BLaER1 (cell line): ENCODE results near the gene CNOT3.

Experiments used
- H3K27ac ChIP-seq: shearing (Covaris generic); formaldehyde crosslinking; 2 replicates; pipeline ENCODE4 v1.8.1; 2022
- H3K27me3 ChIP-seq: shearing (Covaris generic); formaldehyde crosslinking; 2 replicates; pipeline ENCODE4 v1.8.1; 2022
- H3K36me3 ChIP-seq: shearing (Covaris generic); formaldehyde crosslinking; 2 replicates; pipeline ENCODE4 v1.8.1; 2022
- H3K4me1 ChIP-seq: shearing (Covaris generic); formaldehyde crosslinking; 2 replicates; pipeline ENCODE4 v1.8.1; 2022
- H3K4me2 ChIP-seq: shearing (Covaris generic); formaldehyde crosslinking; 2 replicates; pipeline ENCODE4 v1.8.1; 2022
- H3K4me3 ChIP-seq: shearing (Covaris generic); formaldehyde crosslinking; 2 replicates; pipeline ENCODE4 v1.8.1; 2022
- H3K9ac ChIP-seq: shearing (Covaris generic); formaldehyde crosslinking; 2 replicates; pipeline ENCODE4 v1.8.1; 2022
- H3K9me3 ChIP-seq: shearing (Covaris generic); formaldehyde crosslinking; 2 replicates; pipeline ENCODE4 v1.8.1; 2022
- H4K20me1 ChIP-seq: shearing (Covaris generic); formaldehyde crosslinking; 2 replicates; pipeline ENCODE4 v1.8.1; 2022
- Cebpa-rat ChIP-seq: shearing (Covaris generic); IDR thresholded peaks from 2 replicates; pipeline ENCODE4 v1.8.1; 2022

The CNOT3 gene

DNA sequence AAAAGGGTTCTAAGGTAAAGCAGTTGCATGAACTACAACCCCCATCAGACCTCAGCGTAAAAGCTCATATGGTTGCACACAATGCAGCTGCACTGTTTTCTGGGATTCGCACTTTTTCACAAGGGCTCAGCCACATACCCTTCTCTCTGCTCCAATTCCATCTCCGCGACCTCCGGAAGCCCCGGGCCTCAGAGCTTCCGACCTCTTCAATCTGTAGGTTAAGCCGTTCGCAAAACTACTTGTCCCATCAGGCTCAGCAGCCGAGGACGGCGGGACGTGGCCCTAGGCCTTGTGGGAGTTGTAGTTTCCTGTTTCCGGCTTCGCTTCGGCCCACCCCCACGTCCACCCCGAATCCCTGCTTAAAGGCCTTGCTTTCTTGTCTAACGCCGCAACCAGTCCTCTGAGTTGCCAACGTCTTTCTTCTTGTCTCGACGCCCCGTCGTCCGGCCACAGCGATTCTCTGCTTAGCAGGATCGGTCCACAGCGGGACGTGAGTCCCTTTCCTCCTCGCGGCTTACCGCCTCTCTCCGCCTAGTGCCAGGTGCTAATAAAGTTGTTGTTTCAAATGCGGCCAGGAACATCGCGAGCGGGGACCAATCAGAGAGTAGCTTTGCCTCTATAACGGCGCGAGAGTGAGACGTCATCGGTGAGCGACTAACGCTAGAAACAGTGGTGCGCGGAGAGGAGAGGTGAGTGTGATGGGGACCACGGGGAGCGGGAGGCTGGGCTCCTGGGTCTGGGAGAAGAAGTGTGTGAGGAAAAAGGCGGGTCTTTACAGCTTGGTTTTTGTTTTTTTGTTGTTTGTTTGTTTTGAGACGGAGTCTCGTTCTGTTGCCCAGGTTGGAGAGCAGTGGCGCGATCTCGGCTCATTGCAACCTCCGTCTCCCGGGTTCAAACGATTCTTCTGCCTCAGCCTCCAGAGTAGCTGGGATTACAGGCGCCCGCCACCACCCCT, 22.2 kb upstream of the CNOT3 start, which contains the start of the genes PRPF31 and TFPT:
Gene PRPF31, plus strand, starts transcription at position 646 of the 955 bp plus-strand sequence. CDS start 2,525 bp downstream, outside the sequence.
Gene TFPT, minus strand, starts transcription at position 549 of the 955 bp plus-strand sequence. Its CDS starts 388 bp downstream, at position 161.
- no peak for TF ChIP-seq Cebpa-rat
- peak within 1 kb of the TSS; percentile 94 for H3K4me3 ChIP-seq
- peaks cover 24% of the 10 kb centered on the region for H3K4me1 ChIP-seq
- peak within 1 kb of the TSS; percentile 90 for H3K9ac ChIP-seq
- no peaks in the 10 kb centered on the region for H3K9me3 ChIP-seq
- H4K20me1 ChIP-seq, result peaks cover 30% of the 10 kb centered on the region
- H3K27me3 ChIP-seq, result no peaks in the 10 kb centered on the region
- peaks cover 61% of the 10 kb centered on the region for H3K36me3 ChIP-seq
- H3K27ac ChIP-seq, result peak within 1 kb of the TSS; percentile 91
- H3K4me2 ChIP-seq, result peak within 1 kb of the TSS; percentile 94

DNA sequence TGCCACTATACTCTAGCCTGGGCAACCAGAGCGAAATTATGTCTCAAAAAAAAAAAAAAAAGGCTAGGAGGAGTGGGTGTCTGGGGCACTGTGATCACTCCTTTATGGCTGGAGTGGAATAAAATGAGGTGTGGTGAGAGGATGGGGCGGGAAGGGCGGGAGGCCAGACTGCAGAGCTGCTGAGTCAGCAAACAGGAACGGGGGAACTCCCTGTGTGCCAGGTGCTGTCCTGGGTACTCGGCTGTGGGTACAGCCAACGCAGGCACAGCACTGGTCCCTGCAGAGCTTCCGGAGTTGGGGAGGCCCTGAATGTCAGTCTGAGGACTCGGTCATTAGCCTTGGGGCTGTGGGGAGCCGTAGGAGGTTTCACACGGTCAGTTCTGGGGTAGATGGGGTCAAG, 16.3 kb upstream of the CNOT3 start:
- no peak overlapping the region for H3K27ac ChIP-seq
- no peak overlapping the region for H3K4me3 ChIP-seq
- H3K36me3 ChIP-seq, result peaks cover 86% of the 10 kb centered on the region
- H3K4me1 ChIP-seq, result peaks cover 11% of the 10 kb centered on the region
- H3K4me2 ChIP-seq, result no peak overlapping the region
- TF ChIP-seq Cebpa-rat, result no peak
- 0 out of 2 replicates have a peak, but pooled peaks cover 14% of the 10 kb centered on the region for H4K20me1 ChIP-seq
- no peaks in the 10 kb centered on the region for H3K9me3 ChIP-seq
- no peaks in the 10 kb centered on the region for H3K27me3 ChIP-seq
- H3K9ac ChIP-seq, result no peak overlapping the region

DNA sequence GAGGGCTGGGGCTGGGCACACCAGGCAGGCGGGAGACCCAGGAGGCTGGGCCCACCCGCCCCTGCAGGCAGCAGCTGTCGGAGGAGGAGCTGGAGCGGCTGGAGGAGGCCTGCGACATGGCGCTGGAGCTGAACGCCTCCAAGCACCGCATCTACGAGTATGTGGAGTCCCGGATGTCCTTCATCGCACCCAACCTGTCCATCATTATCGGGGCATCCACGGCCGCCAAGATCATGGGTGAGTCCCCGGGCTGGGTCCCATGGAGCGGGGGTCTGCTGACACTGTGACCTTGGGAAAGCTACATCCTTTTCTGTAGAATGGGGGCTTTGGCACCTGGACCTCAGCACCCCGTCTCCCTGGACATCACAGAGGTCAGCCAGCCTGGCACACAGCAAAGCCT, 13.9 kb upstream of the CNOT3 start:
- no peak overlapping the region for H3K4me3 ChIP-seq
- no peak overlapping the region for H3K27ac ChIP-seq
- H3K36me3 ChIP-seq, result peaks cover 100% of the 10 kb centered on the region
- H3K9me3 ChIP-seq, result no peaks in the 10 kb centered on the region
- no peak overlapping the region for H3K4me2 ChIP-seq
- no peak for TF ChIP-seq Cebpa-rat
- H3K27me3 ChIP-seq, result no peaks in the 10 kb centered on the region
- H3K4me1 ChIP-seq, result no peaks in the 10 kb centered on the region
- no peaks in the 10 kb centered on the region for H4K20me1 ChIP-seq
- H3K9ac ChIP-seq, result no peak overlapping the region

DNA sequence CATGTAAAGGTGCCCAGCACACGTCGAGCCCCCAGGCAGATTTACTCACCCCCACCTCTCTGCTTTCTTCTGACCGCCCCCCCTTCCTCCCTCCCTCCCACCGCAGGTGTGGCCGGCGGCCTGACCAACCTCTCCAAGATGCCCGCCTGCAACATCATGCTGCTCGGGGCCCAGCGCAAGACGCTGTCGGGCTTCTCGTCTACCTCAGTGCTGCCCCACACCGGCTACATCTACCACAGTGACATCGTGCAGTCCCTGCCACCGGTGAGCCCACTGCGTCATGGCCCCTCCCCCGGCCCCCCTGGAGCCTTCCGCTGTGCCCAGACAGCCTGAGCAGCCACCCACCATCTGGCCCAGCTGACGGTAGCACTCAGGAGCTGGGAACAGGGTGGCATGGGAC, 13.2 kb upstream of the CNOT3 start:
- H3K27ac ChIP-seq, result no peak overlapping the region
- no peak overlapping the region for H3K4me3 ChIP-seq
- no peaks in the 10 kb centered on the region for H4K20me1 ChIP-seq
- TF ChIP-seq Cebpa-rat, result no peak
- no peak overlapping the region for H3K4me2 ChIP-seq
- no peaks in the 10 kb centered on the region for H3K9me3 ChIP-seq
- H3K9ac ChIP-seq, result no peak overlapping the region
- H3K4me1 ChIP-seq, result no peaks in the 10 kb centered on the region
- no peaks in the 10 kb centered on the region for H3K27me3 ChIP-seq
- peaks cover 100% of the 10 kb centered on the region for H3K36me3 ChIP-seq

DNA sequence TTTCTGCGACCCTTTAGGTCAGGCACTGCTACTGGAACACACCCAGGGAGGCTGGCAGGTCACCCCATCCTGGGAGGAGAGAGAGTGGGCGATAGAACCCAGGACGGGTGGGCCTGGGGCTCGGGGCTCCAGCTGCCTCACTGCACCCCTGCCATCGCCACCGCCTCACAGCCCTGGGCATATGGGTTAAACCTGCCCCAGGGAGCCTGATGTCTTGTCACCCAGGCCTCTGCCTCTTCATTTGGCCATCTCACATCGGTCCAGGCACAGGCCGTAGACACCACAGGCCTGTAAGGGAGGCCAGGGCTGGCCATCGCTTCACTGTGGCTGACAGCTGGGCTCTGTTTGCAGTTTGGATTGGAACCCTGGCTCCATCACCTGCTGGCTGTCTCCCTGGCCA, 11.8 kb upstream of the CNOT3 start:
- Histone ChIP-seq H3K9ac (no peak overlapping the region), H3K36me3 (peaks cover 99% of the 10 kb centered on the region), H3K4me3 (no peak overlapping the region), H4K20me1 (no peaks in the 10 kb centered on the region), H3K4me2 (no peak overlapping the region), H3K9me3 (no peaks in the 10 kb centered on the region), H3K27me3 (no peaks in the 10 kb centered on the region), H3K27ac (no peak overlapping the region), H3K4me1 (no peaks in the 10 kb centered on the region)
- no peak for TF ChIP-seq Cebpa-rat

DNA sequence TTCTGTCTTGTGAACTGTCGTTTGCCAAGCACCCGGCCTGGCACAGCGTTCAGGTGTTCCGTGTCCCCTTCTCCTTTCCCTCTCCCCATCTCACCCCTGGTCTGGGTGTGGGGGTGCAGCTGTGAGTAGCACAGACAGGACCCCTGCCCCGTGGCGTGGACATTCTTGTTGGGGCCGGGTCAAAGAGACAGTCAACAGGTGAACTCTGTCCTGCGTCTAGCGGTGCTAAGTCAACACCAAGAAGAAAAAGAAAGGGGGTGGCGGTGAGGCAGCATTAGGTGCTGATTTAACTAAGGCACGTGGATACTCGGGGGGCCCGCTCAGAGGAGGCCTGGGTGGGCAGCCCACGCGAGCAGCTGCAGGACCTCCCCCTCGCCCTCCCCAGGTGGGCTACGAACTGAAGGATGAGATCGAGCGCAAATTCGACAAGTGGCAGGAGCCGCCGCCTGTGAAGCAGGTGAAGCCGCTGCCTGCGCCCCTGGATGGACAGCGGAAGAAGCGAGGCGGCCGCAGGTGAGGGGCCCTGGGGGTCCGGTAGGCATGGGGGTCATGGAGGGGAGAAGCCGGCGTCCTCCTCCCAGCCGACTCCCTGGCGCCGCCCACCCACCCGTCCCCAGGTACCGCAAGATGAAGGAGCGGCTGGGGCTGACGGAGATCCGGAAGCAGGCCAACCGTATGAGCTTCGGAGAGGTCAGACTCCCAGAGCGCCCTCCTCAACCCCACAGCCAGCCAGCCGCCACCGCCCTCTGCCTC, 9.7 kb upstream of the CNOT3 start:
- no peak overlapping the region for H3K27ac ChIP-seq
- peaks cover 99% of the 10 kb centered on the region for H3K36me3 ChIP-seq

DNA sequence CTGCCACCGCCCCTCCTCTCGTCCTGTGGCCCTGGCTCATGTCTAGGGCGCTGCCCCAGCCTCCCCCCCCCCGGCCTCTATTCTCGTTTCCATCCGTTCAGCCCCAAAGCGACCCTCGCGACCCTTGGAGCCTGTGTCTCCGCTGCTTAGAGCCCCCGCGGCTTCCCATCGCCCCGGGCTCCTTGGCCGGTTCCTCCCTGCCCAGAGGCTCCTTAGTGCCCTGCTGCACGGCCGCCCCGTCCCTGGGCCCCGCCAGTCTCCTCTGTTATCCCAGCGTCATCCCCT, 9.2 kb upstream of the CNOT3 start:
- Histone ChIP-seq H3K36me3 (peaks cover 99% of the 10 kb centered on the region), H3K9me3 (no peaks in the 10 kb centered on the region), H3K27me3 (no peaks in the 10 kb centered on the region), H3K27ac (no peak overlapping the region), H3K4me3 (no peak overlapping the region), H3K4me1 (0 out of 2 replicates have a peak, but pooled peaks cover 3% of the 10 kb centered on the region), H4K20me1 (0 out of 2 replicates have a peak, but pooled peaks cover 7% of the 10 kb centered on the region), H3K4me2 (no peak overlapping the region), H3K9ac (no peak overlapping the region)
- TF ChIP-seq Cebpa-rat, result no peak

More for the DNA sequence above, 9.7 kb upstream of the CNOT3 start:
- H3K27me3 ChIP-seq, result no peaks in the 10 kb centered on the region
- no peaks in the 10 kb centered on the region for H3K9me3 ChIP-seq
- no peak overlapping the region for H3K4me2 ChIP-seq
- no peak overlapping the region for H3K4me3 ChIP-seq
- 0 out of 2 replicates have a peak, but pooled peaks cover 7% of the 10 kb centered on the region for H4K20me1 ChIP-seq
- H3K4me1 ChIP-seq, result no peaks in the 10 kb centered on the region
- H3K9ac ChIP-seq, result no peak overlapping the region
- no peak for TF ChIP-seq Cebpa-rat

DNA sequence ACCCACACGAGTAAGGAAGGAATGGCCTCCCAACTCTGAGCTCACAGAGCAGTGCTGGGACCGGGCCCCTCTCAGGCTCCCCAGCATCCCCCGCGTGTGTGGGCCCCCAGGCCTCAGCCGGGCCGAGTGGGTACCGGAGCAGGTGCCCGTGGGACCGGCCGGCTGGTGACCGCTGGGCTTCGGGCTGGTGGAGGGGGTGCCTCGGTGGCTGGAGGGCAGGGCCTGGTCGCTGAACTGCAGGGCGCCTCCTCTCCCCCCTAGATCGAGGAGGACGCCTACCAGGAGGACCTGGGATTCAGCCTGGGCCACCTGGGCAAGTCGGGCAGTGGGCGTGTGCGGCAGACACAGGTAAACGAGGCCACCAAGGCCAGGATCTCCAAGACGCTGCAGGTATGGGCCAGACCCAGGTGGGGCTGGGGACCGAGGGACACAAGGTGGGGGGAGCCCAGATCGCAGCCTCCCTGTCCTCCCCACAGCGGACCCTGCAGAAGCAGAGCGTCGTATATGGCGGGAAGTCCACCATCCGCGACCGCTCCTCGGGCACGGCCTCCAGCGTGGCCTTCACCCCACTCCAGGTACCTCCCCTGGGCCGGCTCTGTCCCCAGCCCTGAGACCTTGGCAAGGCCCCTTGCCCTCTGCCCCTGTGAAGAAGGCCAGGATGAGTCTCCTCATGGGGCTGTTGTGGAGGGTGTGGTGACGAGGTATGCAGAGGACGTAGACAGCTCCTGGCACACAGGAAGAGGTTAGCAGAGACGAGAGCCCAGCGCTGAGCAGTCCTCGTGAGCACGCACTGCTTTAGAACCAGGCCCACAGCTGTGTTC, 8.6 kb upstream of the CNOT3 start:
- TF ChIP-seq Cebpa-rat, result no peak
- Histone ChIP-seq H3K4me1 (0 out of 2 replicates have a peak, but pooled peaks cover 5% of the 10 kb centered on the region), H3K36me3 (peaks cover 94% of the 10 kb centered on the region), H3K27me3 (no peaks in the 10 kb centered on the region), H3K27ac (no peak overlapping the region), H3K4me2 (no peak overlapping the region), H3K4me3 (no peak overlapping the region), H3K9ac (no peak overlapping the region), H4K20me1 (0 out of 2 replicates have a peak, but pooled peaks cover 7% of the 10 kb centered on the region), H3K9me3 (no peaks in the 10 kb centered on the region)

DNA sequence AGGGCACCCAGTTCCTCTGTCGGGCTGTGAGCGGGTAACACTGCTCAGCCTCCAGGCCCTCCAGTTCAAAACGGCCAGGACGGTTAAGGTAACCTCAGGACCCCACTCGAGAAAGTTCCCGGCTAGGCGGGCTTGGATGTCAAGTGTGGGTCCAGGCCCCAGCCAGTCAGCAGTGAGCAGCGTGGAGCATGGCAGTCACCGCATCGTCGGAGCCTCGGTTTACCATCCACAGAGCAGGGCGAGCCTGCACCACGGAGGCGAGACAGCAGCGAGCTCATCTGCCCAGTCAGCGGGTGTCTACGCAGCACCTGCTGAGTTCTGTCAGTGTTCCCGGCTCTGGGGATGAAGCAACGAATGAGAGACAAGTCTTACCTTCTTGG, 8.0 kb upstream of the CNOT3 start:
- TF ChIP-seq Cebpa-rat, result no peak
- Histone ChIP-seq H3K27me3 (no peaks in the 10 kb centered on the region), H3K4me3 (no peak overlapping the region), H3K36me3 (peaks cover 88% of the 10 kb centered on the region), H3K4me1 (0 out of 2 replicates have a peak, but pooled peaks cover 5% of the 10 kb centered on the region), H4K20me1 (0 out of 2 replicates have a peak, but pooled peaks cover 7% of the 10 kb centered on the region), H3K9ac (no peak overlapping the region), H3K27ac (no peak overlapping the region), H3K4me2 (no peak overlapping the region), H3K9me3 (no peaks in the 10 kb centered on the region)
